ENCODE results near the gene APOL4.
"Not testable (repeated sequence)": the region's sequence is repeated elsewhere in the genome, so short reads cannot be mapped to it uniquely, and the experiment has no call there.

Gene APOL4

GRCh38 chr22:36208914-36209313 is 7.3 kb upstream of the APOL4 start:
- no peak for DNase-seq (ENCODE audit: low read depth in 2 of 2)

GRCh38 chr22:36208162-36208765 is 6.7 kb upstream of the APOL4 start:
- DNase-seq (ENCODE audit: low read depth in 2 of 2), result no peak

- no peak for DNase-seq (ENCODE audit: low read depth in 2 of 2)
These were observed 4.6 kb upstream of the APOL4 start for GRCh38 chr22:36206255-36206654.

- DNase-seq (ENCODE audit: low read depth in 2 of 2), result not testable (repeated sequence)
These were observed 4.0 kb upstream of the APOL4 start for GRCh38 chr22:36205573-36205972.

- no peak for DNase-seq (ENCODE audit: low read depth in 2 of 2)
These were observed 3.0 kb upstream of the APOL4 start for GRCh38 chr22:36204632-36205015.

- DNase-seq (ENCODE audit: low read depth in 2 of 2), result no peak
These were observed 2.5 kb upstream of the APOL4 start for GRCh38 chr22:36204001-36204631.

- DNase-seq (ENCODE audit: low read depth in 2 of 2), result not testable (repeated sequence)
These were observed 1.8 kb upstream of the APOL4 start for GRCh38 chr22:36203441-36203840.

GRCh38 chr22:36202906-36203305 is 1.3 kb upstream of the APOL4 start:
- DNase-seq (ENCODE audit: low read depth in 2 of 2), result not testable (repeated sequence)

- not testable (repeated sequence) for DNase-seq (ENCODE audit: low read depth in 2 of 2)
These were observed 584 bp downstream of the APOL4 start for GRCh38 chr22:36201025-36201424.

- DNase-seq (ENCODE audit: low read depth in 2 of 2), result no peak
These were observed 2.5 kb downstream of the APOL4 start for GRCh38 chr22:36199001-36199551.

- no peak for DNase-seq (ENCODE audit: low read depth in 2 of 2)
These were observed 3.1 kb downstream of the APOL4 start for GRCh38 chr22:36198536-36198935.

- no peak for DNase-seq (ENCODE audit: low read depth in 2 of 2)
These were observed 4.0 kb downstream of the APOL4 start for GRCh38 chr22:36197514-36198146.

- DNase-seq (ENCODE audit: low read depth in 2 of 2), result peak; percentile 48 to 51
These were observed 4.6 kb downstream of the APOL4 start for GRCh38 chr22:36197065-36197440.

- DNase-seq (ENCODE audit: low read depth in 2 of 2), result no peak
These were observed 5.2 kb downstream of the APOL4 start for GRCh38 chr22:36196254-36197064.

- peak in 1 of 2 experiments; percentile 45 for DNase-seq (ENCODE audit: low read depth in 2 of 2)
These were observed 6.6 kb downstream of the APOL4 start for GRCh38 chr22:36194971-36195370.

- no peak for DNase-seq (ENCODE audit: low read depth in 2 of 2)
These were observed 7.2 kb downstream of the APOL4 start for GRCh38 chr22:36194385-36194784.

GRCh38 chr22:36193577-36193976 is 8.0 kb downstream of the APOL4 start:
- no peak for DNase-seq (ENCODE audit: low read depth in 2 of 2)

GRCh38 chr22:36193171-36193570 is 8.4 kb downstream of the APOL4 start:
- DNase-seq (ENCODE audit: low read depth in 2 of 2), result no peak

GRCh38 chr22:36192542-36192941 is 9.1 kb downstream of the APOL4 start:
- no peak for DNase-seq (ENCODE audit: low read depth in 2 of 2)

GRCh38 chr22:36191106-36191836 is 10.3 kb downstream of the APOL4 start:
- no peak for DNase-seq (ENCODE audit: low read depth in 2 of 2)

- DNase-seq (ENCODE audit: low read depth in 2 of 2), result not testable (repeated sequence)
These were observed 13.7 kb downstream of the APOL4 start for GRCh38 chr22:36187862-36188261.
